SK-N-MC (cell line): Measurements from ENCODE around the gene LYPD6.

ENCODE experiments used
- DNase-seq: peaks from one replicate; pipeline ENCODE4 v3.0.0-alpha.2; 2011; ENCODE audit warnings: low read depth, low spot score
- H3K27ac ChIP-seq: fragments of 200-600 bp; sonication (generic); 2 replicates; pipeline ENCODE4 v1.5.1; 2016; ENCODE audit warnings: mixed run types
- H3K36me3 ChIP-seq: fragments of 200-600 bp; sonication (generic); 2 replicates; pipeline ENCODE4 v1.6.1; 2017; ENCODE audit warnings: antibody characterized with exemption, low read length, mixed read lengths; ENCODE audit not compliant: insufficient read depth
- H3K4me3 ChIP-seq: fragments of 200-600 bp; sonication (generic); 2 replicates; pipeline ENCODE4 v1.5.1; 2016
- H3K9ac ChIP-seq: fragments of 200-600 bp; sonication (generic); 2 replicates; pipeline ENCODE4 v1.8.0; 2017; ENCODE audit warnings: mixed run types, mixed read lengths; ENCODE audit not compliant: insufficient read length
- H3K9me3 ChIP-seq: fragments of 200-600 bp; sonication (generic); 2 replicates; pipeline ENCODE4 v1.6.1; 2017; ENCODE audit warnings: low read depth, mild to moderate bottlenecking, antibody characterized with exemption, low read length, moderate library complexity, mixed read lengths
- EZH2 ChIP-seq: fragments of 200-600 bp; sonication (generic); IDR thresholded peaks from one replicate; pipeline ENCODE4 v1.6.1; 2017; ENCODE audit warnings: antibody characterized with exemption
- FOXP2 ChIP-seq: optimal IDR thresholded peaks from 2 replicates; pipeline ENCODE3; 2011; ENCODE audit warnings: mild to moderate bottlenecking, moderate library complexity; ENCODE audit not compliant: insufficient read depth; ENCODE audit errors: extremely low read length, control extremely low read depth
- POLR2AphosphoS5 ChIP-seq: IDR thresholded peaks from 2 replicates; pipeline ENCODE4 v1.6.1; 2012; ENCODE audit warnings: mild to moderate bottlenecking, low read depth, low read length, borderline replicate concordance

LYPD6 gene

GRCh38 chr2:149422991-149423338 lies 92.6 kb downstream of the LYPD6 start:
- Histone ChIP-seq H3K9me3 (no peaks in the 10 kb centered on the region), H3K27ac (no peak overlapping the region), H3K4me3 (no peak overlapping the region), H3K9ac (no peak overlapping the region), H3K36me3 (no peaks in the 10 kb centered on the region)
- no peak for DNase-seq
- TF ChIP-seq EZH2 (no peak), POLR2AphosphoS5 (no peak), FOXP2 (no peak)

- Histone ChIP-seq H3K36me3 (no peaks in the 10 kb centered on the region), H3K4me3 (no peak overlapping the region), H3K9me3 (no peaks in the 10 kb centered on the region), H3K9ac (no peak overlapping the region), H3K27ac (no peak overlapping the region)
- no peak for TF ChIP-seq POLR2AphosphoS5
- TF ChIP-seq FOXP2 = no peak
- TF ChIP-seq EZH2 = no peak
- DNase-seq = no peak
Measured at GRCh38 chr2:149423630-149424029, 93.2 kb downstream of the LYPD6 start.

- DNase-seq = no peak
- no peak overlapping the region for H3K9ac ChIP-seq
- no peak overlapping the region for H3K27ac ChIP-seq
- no peaks in the 10 kb centered on the region for H3K9me3 ChIP-seq
- H3K36me3 ChIP-seq = no peaks in the 10 kb centered on the region
- no peak overlapping the region for H3K4me3 ChIP-seq
- TF ChIP-seq POLR2AphosphoS5 = no peak
Measured at GRCh38 chr2:149427387-149427786, 97.0 kb downstream of the LYPD6 start.

- no peak overlapping the region for H3K27ac ChIP-seq
- no peak for TF ChIP-seq POLR2AphosphoS5
- no peak for TF ChIP-seq FOXP2
- H3K4me3 ChIP-seq = no peak overlapping the region
- no peaks in the 10 kb centered on the region for H3K9me3 ChIP-seq
- H3K9ac ChIP-seq = no peak overlapping the region
- no peak for DNase-seq
- no peaks in the 10 kb centered on the region for H3K36me3 ChIP-seq
Measured at GRCh38 chr2:149428783-149429182, 98.4 kb downstream of the LYPD6 start.

GRCh38 chr2:149430743-149431736 lies 100.7 kb downstream of the LYPD6 start:
- Histone ChIP-seq H3K27ac (no peak overlapping the region), H3K9me3 (no peaks in the 10 kb centered on the region), H3K9ac (no peak overlapping the region), H3K36me3 (no peaks in the 10 kb centered on the region), H3K4me3 (no peak overlapping the region)
- no peak for DNase-seq
- no peak for TF ChIP-seq POLR2AphosphoS5
- TF ChIP-seq EZH2 = no peak
- no peak for TF ChIP-seq FOXP2

- TF ChIP-seq FOXP2 (no peak), POLR2AphosphoS5 (no peak), EZH2 (no peak)
- Histone ChIP-seq H3K36me3 (no peaks in the 10 kb centered on the region), H3K9ac (no peak overlapping the region), H3K4me3 (no peak overlapping the region), H3K9me3 (no peaks in the 10 kb centered on the region), H3K27ac (no peak overlapping the region)
- no peak for DNase-seq
Measured at GRCh38 chr2:149438330-149438960, 108.1 kb downstream of the LYPD6 start.

- no peaks in the 10 kb centered on the region for H3K9me3 ChIP-seq
- H3K27ac ChIP-seq = no peak overlapping the region
- no peaks in the 10 kb centered on the region for H3K36me3 ChIP-seq
- no peak for TF ChIP-seq FOXP2
- no peak for TF ChIP-seq EZH2
- TF ChIP-seq POLR2AphosphoS5 = no peak
- H3K9ac ChIP-seq = no peak overlapping the region
- H3K4me3 ChIP-seq = no peak overlapping the region
- no peak for DNase-seq
Measured at GRCh38 chr2:149441255-149441654, 110.9 kb downstream of the LYPD6 start.

GRCh38 chr2:149442346-149442745 lies 112.0 kb downstream of the LYPD6 start:
- Histone ChIP-seq H3K9ac (no peak overlapping the region), H3K27ac (no peak overlapping the region), H3K9me3 (no peaks in the 10 kb centered on the region), H3K36me3 (no peaks in the 10 kb centered on the region), H3K4me3 (no peak overlapping the region)
- no peak for DNase-seq
- TF ChIP-seq POLR2AphosphoS5 = no peak

GRCh38 chr2:149443150-149443549 lies 112.8 kb downstream of the LYPD6 start:
- Histone ChIP-seq H3K27ac (no peak overlapping the region), H3K4me3 (no peak overlapping the region), H3K9ac (no peak overlapping the region), H3K36me3 (no peaks in the 10 kb centered on the region), H3K9me3 (no peaks in the 10 kb centered on the region)
- DNase-seq = no peak
- TF ChIP-seq EZH2 (no peak), POLR2AphosphoS5 (no peak), FOXP2 (no peak)
